ENCODE results near the gene FAT1.

- TF ChIP-seq, protein P1, sequence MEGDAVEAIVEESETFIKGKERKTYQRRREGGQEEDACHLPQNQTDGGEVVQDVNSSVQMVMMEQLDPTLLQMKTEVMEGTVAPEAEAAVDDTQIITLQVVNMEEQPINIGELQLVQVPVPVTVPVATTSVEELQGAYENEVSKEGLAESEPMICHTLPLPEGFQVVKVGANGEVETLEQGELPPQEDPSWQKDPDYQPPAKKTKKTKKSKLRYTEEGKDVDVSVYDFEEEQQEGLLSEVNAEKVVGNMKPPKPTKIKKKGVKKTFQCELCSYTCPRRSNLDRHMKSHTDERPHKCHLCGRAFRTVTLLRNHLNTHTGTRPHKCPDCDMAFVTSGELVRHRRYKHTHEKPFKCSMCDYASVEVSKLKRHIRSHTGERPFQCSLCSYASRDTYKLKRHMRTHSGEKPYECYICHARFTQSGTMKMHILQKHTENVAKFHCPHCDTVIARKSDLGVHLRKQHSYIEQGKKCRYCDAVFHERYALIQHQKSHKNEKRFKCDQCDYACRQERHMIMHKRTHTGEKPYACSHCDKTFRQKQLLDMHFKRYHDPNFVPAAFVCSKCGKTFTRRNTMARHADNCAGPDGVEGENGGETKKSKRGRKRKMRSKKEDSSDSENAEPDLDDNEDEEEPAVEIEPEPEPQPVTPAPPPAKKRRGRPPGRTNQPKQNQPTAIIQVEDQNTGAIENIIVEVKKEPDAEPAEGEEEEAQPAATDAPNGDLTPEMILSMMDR (IDR thresholded peaks at IDR 0.05): no peak
- no peak for TF ChIP-seq POLR2A (IDR thresholded peaks at IDR 0.05)
Measured at GRCh38 chr4:186736466-186736865, 12.8 kb upstream of the FAT1 start.

Measured in testis (tissue), 2 donors.